Sigmoid colon (tissue), 3 donors: ENCODE measurements around the gene LRRC8D.

Experiments used
- POLR2A ChIP-seq, 2 donors: fragments of 450-650 bp; IDR thresholded peaks; one replicate each; pipeline ENCODE4 v1.6.1; 2016; ENCODE audit warnings: antibody characterized with exemption in 2 of 2, mild to moderate bottlenecking in 2 of 2, moderate library complexity in 2 of 2
- TF ChIP-seq, protein P1 (sequence below), 4 experiments: fragments of 450-650 bp in 3 of 4; fragments of 200-600 bp in 1 of 4; IDR thresholded peaks; one replicate each; pipeline ENCODE4 v1.5.1; 2016 to 2019; ENCODE audit warnings: antibody characterized with exemption in 4 of 4, mild to moderate bottlenecking in 3 of 4, moderate library complexity in 2 of 4

DNA sequence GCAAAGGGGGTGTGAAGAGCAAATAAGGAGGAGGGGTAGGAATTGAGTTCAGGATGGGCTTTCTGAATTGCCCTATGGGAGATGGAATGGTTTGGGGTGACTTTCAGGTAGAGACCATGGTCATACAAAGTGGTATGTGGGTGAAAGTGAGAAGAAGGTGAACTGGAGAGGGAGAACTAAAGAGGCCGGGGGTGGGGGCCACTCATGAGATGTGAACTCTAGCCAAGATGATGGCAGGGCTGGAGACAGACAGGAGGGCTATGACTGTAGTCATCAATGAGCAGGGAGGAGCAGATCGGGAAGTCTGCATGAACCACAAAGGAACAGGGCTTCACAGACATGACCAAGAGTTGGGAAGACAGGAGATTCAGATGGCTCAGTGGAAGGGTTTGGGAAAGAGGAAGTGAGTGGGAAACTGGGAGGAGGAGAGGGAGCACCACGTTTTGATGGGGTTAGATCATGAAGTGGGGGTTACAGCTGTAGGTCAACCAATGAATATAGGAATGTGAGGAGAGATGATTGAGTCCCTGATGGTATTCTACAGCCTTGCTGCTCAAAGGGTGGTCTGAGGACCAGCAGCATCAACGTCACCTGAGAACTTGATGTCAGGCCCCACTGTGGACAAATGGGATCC lies 20.7 kb upstream of the LRRC8D start:
- TF ChIP-seq, protein P1, sequence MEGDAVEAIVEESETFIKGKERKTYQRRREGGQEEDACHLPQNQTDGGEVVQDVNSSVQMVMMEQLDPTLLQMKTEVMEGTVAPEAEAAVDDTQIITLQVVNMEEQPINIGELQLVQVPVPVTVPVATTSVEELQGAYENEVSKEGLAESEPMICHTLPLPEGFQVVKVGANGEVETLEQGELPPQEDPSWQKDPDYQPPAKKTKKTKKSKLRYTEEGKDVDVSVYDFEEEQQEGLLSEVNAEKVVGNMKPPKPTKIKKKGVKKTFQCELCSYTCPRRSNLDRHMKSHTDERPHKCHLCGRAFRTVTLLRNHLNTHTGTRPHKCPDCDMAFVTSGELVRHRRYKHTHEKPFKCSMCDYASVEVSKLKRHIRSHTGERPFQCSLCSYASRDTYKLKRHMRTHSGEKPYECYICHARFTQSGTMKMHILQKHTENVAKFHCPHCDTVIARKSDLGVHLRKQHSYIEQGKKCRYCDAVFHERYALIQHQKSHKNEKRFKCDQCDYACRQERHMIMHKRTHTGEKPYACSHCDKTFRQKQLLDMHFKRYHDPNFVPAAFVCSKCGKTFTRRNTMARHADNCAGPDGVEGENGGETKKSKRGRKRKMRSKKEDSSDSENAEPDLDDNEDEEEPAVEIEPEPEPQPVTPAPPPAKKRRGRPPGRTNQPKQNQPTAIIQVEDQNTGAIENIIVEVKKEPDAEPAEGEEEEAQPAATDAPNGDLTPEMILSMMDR (IDR thresholded peaks at IDR 0.05) = no peak
- no peak for TF ChIP-seq POLR2A (IDR thresholded peaks at IDR 0.05)
